Smooth muscle cell of the brain vasculature (primary cell): ENCODE measurements around the gene FLACC1.
"Not testable (repeated sequence)": the region's sequence is repeated elsewhere in the genome, so short reads cannot be mapped to it uniquely, and the experiment has no call there.

Source experiments
- DNase-seq: peaks from one replicate; pipeline ENCODE4 v3.0.0-alpha.2; 2012; ENCODE audit warnings: low read depth, low spot score

The FLACC1 gene

DNA sequence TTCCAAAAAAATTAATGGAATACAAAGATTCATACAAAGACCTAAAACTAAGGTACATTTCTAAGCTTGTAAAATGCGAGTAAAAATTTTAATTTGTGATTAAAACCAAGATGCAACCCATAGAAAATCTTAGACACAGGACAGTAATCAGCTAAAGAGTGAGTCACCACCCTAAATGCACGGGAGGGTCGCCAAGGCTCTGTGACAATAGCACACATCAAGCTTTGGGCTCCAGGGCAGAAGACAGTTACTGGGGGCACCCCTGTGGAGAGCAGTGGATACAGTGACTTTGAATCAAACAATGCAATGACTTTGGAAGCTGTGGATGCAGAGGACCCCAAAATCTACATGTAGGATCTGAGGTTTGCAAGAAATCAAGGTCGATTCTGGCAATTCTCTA, 7.5 kb downstream of the FLACC1 start:
- no peak for DNase-seq

DNA sequence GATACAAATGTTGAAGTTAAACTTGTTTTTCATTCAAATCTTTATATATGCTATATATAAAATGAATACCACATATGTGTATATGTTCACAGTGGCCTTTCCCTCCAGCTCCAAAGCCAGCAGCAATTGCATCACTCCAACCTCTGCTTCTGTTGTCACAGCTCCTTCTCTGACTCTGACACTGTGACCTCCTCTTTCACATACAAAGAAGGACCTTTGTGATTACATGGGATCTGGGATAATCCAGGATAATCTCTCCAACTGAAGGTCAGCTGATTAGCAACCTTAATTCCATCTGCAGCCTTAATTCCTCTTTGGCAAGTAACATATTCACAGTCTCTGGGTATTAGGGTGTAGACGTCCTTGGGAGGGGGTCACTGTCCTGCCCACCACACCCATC, 8.4 kb downstream of the FLACC1 start:
- DNase-seq = no peak

DNA sequence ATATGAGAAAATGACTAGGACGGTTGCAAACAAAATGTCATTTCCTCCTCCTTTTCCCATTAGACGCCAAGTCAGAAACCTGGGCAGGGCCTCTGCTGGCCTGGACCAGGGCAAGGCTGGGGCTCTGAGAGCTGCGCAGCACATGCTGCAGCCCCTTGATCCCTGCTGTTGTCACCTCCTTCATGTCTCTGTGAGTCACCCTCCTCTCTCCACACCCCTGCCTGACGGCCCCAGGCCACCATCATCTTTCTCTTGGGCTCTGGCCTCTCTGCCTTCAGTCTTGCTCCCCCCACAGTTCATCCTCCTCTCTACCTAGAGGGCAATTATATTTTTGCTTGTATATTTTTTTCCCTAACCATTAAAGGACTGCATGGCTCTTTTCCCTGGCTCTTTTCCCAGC, 10.0 kb downstream of the FLACC1 start:
- DNase-seq = no peak

DNA sequence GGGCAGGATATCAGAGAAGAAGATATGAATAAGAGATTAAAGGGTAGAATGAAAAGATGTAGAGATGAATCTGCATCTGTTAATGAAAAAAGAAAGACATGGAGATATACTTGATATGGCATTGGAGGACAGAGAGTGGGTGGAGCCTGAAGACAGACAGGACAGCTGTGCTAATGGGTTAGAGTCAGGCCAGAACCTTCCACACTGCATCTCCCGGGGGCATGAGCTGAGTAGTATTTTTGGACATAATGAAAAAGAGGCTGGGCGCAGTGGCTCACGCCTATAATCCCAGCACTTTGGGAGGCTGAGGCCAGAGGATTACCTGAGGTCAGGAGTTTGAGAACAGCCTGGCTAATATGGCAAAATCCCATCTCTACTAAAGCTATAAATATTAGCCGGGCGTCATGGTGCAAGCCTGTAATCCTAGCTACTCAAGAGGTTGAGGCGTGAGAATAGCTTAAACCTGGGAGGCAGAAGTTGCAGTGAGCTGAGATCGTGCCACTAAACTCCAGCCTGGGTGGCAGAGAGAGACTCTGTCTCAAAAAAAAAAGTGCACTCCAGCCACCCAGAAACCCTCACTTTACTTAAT, 11.4 kb downstream of the FLACC1 start:
- DNase-seq = no peak

DNA sequence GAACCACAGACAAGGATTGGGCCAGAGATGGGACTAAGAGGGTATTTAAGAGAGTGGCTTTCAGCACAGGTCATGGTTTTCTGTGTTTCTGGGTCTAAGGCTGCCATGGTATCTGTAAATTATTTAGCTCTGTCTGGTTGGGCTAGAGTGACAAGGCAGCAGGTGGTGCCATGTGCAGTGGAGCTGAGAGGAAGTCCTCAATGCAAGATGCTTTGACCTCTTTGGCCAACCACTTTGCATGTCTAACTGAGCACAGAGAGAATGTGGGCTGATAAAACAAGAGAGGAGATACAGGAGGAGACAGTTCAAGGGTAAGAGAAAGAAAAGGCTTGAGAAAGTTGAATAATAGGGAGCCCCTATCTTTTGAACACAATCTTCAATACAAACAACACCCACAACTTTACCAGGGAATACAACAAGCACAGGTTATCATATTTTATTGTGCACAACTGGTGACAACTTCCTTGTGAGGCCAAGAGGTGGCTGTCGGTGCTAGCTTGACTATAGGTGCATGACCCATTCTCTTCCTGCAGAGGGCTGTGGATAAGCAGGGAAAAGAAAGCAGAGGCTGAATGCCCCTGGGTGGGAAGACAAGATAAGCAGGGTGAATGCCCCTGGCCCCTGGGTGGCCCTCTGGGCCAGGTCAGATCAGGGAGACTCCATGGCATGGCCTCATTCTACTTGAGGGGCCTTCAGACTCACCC, 12.3 kb downstream of the FLACC1 start:
- DNase-seq = no peak

DNA sequence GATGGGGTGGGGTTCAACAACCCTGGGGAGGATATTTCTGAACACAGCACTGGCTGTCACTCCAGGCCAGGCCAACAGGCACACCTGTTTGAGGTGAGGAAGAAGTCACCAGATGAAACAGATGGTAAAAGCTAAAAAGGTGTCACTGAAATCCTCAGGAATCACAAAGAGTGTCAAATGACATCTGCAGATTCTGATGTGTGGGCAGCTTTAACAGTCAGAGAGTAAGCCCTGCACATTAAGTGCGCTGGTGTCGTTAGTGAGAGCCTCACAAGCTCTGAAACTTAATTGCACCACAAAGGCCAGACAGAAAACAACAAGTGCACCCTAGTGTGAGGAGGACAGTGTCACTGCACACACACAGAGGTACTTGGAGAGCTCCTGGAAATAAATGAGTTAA, 13.6 kb downstream of the FLACC1 start:
- DNase-seq = no peak

DNA sequence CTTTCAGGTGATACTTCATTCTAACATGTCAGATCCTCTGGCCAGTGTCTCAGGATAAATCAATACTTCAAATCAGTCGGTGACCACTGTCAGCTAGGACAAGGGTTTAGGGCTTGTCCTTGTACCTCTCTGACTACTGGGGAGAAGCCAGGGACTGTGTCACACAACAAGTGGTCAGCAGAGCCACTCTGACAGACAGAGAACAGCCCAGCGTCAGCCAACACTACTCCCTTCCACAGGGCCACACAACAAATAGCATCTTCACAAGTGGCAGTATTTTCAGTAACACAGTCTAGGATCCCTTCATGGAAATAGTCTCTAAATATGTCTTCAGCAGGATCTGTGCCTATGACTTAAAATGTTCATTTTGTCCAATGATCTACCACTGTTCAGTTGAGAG, 14.2 kb downstream of the FLACC1 start:
- no peak for DNase-seq

DNA sequence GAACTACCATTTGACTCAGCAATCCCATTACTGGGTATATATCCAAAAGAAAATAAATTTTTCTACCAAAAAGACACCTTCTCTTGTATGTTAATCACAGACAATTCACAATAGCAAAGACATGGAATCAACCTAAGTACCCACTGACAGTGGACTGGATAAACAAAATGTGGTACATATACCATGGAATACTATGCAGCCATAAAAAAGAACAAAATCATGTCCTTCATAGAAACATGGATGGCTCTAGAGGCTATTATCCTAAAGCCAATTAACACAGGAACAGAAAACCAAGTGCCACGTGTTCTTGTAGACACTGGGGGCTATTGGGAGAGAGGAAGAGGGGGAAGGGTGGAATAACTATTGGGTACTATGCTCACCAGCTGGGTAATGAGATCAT, 27.7 kb downstream of the FLACC1 start:
- no peak for DNase-seq

DNA sequence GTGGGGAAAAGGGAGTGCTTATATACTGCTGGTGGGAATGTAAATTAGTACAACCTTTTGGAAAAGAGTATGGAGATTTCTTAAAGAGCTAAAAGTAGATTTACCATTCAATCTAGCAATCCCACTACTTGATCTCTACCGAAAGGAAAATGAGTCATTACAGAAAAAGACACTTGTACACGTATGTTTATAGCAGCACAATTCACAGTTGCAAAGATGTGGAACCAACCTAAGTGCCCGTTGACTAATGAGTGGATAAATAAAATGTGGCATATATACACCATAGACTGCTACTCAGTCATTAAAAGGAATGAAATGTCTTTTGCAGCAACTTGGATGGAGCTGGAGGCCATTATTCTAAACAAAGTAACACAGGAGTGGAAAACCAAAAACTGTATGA, 29.5 kb downstream of the FLACC1 start:
- DNase-seq = no peak

DNA sequence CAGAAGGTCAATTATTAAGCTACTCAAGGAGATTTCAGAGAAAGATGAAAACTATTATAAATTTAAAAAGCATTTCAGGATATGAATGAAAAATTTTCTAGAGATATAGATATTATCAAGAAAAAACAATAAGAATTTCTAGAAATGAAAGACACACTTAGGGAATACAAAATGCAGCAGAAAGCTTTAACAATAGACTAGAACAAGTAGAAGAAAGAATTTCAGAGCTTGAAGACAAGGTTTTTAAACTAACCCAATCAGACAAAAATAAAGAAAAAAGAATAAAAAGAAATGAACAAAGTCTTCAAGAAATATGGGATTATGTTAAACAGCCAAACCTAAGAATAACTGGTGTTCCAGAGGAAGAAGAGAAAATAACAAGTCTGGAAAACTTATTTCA, 34.4 kb downstream of the FLACC1 start:
- no peak for DNase-seq

DNA sequence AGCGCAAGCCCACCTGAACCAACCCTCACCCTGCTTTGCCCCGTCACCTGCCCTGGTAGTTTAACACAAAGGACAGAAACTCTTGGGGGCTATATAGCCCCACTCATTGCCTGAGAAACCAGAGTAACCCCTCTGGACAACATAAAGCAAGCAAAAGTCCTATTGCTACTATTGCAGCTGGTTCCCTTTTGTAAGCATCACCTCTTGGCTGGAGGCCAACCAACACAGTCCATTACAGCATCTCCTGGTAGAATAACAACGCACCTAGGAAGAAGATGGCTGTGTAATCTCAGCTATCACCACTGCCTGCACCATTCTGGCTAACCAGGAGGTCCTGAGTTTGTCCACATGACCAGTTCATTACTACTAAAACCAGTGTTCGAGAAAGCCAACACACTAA, 36.4 kb downstream of the FLACC1 start:
- DNase-seq = no peak

DNA sequence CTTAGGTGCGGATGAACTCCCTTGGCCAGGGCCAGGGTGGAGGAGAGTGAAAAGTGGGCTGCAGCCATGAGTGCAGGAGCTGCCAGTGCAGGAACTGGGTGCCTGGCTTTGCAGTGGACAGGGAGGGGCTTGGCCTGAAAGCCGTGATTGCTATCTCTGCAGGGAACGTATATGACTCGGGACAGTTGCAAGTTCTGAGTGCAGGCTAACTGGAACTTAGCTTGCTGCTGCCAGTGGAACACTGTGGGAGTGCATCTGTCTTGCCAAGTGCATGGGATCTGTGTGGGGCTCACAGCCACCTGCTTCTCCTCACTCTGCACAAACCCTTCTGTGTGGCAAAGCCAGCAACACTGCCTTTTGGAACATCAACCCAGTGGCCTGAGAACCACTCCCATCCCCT, 36.9 kb downstream of the FLACC1 start:
- DNase-seq = no peak

DNA sequence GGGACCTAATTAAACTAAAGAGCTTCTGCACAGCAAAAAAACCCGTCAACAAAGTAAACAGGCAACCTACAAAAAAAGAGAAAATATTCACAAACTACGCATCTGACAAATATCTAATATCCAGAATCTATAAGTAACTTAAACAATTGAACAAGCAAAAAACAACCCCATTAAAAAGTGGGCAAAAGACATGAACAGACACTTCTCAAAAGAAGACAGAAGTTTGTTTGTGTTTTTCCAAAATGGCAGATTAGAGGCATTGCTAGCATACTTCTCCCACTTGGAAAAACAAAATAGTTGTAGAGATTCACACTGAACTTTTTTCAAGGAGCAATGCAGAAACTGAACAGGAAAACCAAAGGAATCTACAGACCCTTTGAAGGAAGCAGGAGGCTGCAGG, 37.6 kb downstream of the FLACC1 start:
- DNase-seq = no peak

DNA sequence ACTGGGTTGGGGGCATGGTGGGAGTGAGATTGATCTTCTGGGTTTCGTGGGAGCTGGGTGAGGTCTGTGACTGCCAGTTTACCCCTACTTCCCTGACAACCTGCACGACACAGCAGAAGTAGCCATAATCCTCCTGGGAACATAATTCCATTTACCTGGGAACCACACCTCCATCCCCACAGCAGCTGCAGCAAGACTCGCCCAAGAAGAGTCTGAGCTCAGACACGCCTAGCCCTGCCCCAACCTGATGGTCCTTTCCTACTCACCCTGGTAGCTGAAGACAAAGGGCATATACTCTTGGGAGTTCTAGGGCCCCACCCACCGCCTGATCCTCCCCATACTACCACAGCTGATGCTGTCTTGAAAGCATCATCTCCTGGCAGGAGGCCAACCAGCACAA, 43.8 kb downstream of the FLACC1 start:
- no peak for DNase-seq

DNA sequence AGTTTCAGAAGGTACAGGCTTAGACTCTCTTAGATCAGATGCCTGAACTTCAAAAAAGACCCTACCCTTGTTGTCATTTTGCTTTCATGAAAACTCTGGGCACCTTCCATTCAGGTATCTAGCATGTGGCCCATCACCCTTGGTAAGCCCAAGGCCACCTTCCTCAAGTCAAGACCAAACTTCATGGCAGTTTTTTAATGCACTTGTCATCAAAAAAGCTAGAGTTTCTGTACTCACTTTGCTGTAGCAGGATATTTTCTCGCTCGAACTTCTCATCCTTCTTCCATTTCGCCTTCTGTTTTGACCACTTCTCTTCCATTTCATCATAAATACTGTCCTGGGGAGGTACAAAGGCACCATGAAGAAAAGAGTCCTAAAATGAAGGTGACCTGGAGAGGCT, 48.2 kb downstream of the FLACC1 start:
- DNase-seq = no peak

DNA sequence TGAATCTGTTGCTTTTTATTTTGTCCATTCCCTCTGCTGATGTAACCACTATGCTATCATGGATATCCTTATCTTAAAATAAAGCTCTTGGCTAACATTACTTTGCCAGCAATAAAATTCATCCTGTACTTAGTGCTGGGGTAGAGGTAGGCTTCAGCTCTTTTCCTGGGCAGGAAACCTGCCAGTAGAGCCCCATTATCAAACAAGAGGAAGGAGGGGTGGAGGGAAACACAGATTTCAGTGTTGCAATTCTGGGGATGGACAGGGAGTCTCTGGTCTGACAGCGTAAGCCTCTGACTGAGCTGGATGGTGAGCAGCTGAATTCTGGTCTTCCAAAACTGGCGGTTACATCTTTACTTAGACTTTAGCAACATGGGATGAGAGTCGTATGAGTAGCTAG, 49.3 kb downstream of the FLACC1 start:
- no peak for DNase-seq

DNA sequence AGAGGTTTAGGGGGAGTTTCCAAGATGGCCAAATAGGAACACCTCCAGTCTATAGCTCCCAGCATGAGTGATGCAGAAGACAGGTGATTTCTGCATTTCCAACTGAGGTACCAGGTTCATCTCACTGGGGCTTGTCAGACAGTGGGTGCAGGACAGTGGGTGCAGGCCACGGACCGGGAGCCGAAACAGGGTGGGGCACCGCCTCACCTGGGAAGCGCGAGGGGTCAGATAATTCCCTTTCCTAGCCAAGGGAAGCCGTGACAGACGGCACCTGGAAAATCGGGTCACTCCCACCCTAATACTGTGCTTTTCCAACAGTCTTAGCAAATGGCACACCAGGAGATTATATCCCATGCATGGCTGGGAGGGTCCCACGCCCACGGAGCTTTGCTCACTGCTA, 57.2 kb downstream of the FLACC1 start:
- not testable (repeated sequence) for DNase-seq

DNA sequence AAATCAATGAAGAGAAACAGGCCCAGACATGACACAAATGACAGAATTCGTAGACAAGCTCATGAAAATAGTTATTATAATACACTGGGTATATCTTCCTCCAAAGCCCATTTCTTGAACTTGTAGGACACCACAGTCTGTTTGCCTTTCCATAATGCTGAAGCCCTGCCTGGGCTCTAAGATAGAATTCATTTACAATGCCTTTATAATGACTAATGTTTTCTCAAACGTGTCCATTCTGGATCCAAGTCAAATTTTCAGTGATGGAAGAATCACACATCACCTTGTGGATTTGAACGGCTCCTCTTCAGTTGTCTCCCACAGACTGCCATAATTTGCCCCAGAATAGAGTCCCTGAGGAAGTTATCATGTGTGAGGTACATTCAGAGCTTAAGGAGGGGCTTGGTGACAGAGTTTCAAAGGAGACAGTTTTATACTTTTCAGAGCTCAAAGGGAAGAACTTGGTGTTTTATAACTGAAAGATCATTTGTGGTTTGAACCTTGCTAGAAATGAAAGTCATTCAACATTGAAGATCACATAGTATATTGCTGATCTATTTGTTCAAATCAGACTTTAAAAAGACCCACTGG, 58.6 kb downstream of the FLACC1 start:
- DNase-seq = no peak

DNA sequence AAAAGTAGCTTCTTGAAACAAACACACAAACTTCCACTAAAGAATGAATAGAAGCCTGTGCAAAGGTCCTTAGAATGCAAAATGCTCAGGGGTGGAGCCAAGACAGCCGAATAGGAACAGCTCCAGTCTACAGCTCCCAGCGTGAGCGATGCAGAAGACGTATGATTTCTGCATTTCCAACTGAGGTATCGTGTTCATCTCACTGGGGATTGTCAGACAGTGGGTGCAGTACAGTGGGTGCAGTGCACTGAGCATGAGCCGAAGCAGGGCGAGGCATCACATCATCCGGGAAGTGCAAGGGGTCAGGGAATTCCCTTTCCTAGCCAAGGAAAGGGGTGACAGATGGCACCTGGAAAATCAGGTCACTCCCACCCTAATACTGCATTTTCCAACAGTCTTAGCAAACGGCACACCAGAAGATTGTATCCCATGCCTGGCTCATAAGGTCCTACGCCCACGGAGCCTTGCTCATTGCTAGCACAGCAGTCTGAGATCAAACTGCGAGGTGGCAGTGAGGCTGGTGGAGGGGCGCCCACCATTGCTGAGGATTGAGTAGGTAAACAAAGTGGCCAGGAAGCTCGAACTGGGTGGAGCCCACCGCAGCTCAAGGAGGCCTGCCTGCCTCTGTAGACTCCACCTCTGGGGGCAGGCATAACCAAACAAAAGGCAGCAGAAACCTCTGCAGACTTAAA, 66.5 kb downstream of the FLACC1 start:
- DNase-seq = not testable (repeated sequence)

DNA sequence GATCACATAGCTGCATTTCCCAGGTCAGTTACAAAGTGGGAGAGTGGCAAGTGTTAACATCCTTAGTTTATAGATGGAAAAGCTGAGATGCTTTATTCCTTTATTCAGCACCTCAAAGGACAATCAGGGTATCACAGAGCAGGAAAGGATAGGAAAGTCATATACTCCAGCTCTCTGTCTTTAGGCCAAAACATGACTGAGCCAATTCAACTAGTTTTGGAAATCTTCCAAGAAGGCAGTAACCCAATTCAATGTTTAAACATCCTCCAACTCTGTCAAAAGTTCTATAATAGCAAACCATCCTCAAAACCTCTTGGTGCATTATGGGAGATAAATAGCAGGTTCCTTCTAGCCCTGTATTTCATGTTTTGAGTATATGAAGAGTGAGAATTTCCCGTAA, 71.6 kb downstream of the FLACC1 start:
- no peak for DNase-seq

DNA sequence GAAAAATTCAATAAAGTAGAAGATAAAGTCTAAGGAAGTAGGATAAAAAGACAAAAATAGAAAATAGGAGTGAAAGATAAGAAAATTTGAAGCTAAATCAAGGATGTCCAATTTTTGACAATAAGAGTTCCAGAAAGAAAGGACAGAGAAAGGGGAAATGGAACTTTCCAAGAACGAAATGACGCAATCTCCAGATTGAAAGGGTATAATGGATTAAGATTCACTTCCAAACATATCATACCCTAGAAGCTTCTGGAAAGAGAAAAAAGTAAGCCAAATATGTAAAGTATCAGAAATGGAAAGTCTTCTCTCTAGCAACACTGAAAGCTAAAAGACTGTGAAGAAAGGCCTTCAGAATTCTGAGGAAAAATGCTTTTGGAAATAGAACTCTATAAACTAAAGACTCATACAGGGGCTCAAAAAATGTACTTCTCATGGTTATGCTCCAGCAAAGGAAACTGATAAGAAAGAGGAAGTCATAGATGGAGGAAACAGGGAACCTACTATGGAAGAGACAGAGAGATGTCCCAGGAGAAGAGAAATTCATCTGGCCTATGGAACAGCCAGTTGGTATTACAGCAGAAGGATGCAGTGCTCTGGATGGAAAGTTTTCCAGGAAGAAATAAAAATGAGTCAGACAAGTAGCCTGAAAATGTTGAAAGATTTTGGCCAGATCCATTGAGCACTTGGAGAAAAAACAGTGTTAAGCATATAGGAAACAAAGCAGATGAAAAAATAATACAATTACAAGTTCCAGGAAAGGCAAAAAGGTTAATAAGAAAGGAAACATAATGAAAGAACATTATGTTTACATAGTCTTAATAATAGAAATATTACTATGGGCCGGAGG, 76.7 kb downstream of the FLACC1 start:
- no peak for DNase-seq

DNA sequence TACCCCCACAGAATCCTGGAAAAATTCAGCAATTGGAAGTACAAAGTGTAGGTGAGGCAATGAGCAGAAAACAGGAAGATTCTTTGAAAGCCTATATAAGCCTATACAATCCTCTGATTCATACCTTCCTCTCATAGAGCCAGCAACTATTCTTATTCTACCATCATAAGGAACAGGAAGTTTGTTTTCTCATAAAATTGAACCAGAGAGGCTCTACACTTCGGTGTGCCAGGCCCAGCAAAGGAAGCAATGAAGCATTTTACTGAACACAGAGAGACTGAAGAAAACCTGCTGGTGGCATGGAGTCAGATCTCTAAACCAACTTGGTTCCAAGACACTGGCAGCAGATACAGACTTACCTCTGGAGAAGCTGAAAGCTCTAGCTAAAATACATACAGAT, 78.1 kb downstream of the FLACC1 start:
- DNase-seq = no peak
